CD4-positive, alpha-beta T cell treated with Interferon gamma for 1 hour (primary cell): ENCODE data around the gene AGPAT1.

ENCODE experiments used
- DNase-seq: peaks from one replicate; pipeline ENCODE4 v3.0.0-alpha.2; 2020

The AGPAT1 gene

GRCh38 chr6:32185681-32186131 lies 9.8 kb upstream of the AGPAT1 start:
- DNase-seq: peak; percentile 54

DNA sequence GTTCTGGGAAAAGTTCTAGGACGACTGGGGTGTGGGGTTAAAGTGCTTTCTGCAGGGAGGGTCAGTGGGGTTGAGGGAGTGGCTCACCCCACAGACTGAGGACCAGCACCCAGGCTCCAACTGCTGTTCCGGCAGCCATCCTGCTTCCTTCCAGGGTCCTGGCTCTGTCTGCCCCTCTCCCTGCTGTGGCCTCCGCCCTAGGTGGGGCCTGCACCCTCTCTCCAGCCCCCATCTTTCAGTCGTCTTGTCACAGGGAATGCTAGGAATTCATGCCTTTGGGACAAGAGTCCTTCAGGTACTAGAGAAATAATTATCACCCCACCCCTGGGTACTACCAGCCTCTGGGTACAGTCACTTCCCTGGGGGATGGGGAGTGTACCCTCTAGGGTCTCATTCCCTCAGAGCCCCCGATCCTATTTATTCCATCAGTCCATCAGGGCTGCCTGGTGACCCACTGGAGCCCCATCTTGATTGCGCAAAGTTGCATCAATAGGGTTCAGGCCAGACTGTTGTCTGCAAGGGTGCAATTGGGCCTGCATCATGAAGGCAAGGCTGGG lies 8.3 kb upstream of the AGPAT1 start, which contains the start of gene AGER:
Gene AGER (minus strand): TSS at position 170 of the 557 bp plus-strand sequence. CDS start 31 bp downstream, at position 139.
- DNase-seq: no peak

DNA sequence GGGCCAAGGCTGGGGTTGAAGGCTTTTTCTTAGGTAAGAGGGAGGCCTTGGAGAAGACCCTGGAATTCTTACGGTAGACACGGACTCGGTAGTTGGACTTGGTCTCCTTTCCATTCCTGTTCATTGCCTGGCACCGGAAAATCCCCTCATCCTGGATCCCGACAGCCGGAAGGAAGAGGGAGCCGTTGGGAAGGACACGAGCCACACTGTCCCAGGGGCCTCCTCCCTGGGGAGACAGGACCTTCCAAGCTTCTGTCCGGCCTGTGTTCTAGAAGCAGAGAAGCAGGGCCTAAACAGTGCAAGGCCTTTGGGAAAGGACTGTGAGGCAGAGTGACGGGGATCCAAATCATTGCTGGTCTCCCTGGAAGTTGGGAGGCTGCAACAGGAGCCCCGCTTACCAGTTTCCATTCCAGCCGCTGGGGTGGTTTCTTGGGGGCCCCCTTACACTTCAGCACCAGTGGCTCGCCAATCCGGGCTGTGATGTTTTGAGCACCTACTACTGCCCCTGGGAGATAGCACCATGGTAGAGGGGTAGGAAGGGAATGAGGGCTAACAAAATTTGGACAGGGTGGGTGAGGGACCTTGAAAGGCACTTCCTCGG lies 7.7 kb upstream of the AGPAT1 start:
- DNase-seq: no peak

GRCh38 chr6:32183030-32183429 lies 7.1 kb upstream of the AGPAT1 start:
- no peak for DNase-seq

DNA sequence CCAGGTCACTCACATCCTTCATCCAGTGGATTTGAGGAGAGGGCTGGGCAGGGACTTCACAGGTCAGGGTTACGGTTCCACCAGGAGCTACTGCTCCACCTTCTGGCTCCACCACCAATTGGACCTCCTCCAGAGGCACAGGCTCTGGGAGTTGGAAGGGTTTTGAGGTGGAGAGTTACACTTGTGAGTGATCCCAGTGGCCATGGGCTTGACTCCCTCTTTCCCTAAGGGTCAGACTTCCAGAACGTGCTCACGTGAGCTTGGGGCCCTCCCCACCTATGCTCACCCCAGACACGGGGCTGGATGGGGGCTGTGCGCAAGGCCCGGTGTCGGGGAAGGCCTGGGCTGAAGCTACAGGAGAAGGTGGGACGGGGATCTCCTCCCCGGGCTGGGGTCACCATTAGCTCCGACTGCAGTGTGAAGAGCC lies 6.7 kb upstream of the AGPAT1 start:
- DNase-seq: no peak

GRCh38 chr6:32181915-32182529 lies 6.1 kb upstream of the AGPAT1 start:
- DNase-seq: no peak

- no peak for DNase-seq
Observed at GRCh38 chr6:32181148-32181702, 5.3 kb upstream of the AGPAT1 start.

DNA sequence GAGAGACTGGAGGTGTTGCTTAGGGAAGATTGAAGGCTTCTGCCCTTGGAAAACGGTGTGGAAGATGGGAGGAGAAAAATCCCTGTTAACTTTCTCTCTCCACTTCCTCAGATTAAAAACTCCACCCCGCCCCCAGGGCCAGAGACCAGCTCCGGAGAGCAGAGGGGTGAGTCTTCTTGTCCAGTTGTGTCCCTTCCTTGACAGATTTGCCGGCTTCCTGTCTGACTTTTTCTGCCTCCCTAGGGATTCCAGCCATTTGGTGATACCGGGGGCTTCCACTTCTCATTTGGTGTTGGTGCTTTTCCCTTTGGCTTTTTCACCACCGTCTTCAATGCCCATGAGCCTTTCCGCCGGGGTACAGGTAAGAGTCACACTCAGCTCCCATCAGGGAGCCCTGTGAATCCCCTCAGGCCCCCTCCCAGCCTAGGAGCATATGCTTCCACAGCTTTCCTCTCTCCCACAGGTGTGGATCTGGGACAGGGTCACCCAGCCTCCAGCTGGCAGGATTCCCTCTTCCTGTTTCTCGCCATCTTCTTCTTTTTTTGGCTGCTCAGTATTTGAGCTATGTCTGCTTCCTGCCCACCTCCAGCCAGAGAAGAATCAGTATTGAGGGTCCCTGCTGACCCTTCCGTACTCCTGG lies 4.0 kb upstream of the AGPAT1 start:
- DNase-seq: no peak

DNA sequence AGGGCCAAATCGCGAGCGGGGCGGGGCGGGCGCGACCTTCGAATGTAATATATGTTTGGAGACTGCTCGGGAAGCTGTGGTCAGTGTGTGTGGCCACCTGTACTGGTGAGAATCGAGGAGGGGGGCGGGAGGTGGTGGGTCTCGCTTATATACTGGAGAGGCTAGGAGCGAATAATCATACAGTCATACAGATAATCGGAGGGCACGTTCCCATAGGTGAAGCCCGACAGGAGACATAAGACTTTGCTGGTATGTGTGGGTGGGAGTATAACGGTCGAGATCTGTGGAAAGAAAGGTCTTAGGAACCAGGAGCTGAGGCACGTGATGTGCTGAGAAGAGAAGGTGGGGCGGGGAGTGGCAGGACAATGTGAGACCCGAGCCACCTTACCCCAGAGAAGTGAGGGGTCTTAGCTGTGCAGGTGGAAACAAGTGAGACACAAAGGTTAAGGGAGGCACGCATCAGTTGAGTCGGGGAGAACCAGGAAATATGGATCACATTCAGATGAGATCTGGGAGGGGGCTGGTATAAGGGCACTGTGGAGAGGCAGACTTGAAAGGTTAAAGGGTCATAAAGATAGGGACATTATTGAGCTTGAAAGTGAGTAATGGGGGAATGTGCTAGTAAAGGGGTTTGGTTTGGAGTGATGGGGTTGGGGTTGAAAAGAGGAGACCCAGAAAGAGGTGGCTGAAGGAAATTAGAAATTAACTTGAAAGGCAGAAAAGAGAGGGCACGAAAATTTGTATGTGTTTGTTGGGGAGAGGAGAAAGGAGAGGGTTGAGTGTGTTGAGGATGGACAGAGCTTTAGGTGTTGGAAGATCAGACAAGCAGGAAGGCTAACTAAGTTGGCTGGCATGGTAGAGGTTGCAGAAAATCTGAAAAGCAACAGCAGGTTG lies 2.9 kb upstream of the AGPAT1 start:
- DNase-seq: no peak

- peak; percentile 98 for DNase-seq
Observed at GRCh38 chr6:32177788-32178546, 2.1 kb upstream of the AGPAT1 start, which contains the start of gene RNF5. RNF5 (plus strand) TSS chr6:32178405; CDS start chr6:32178512, 107 bp downstream.

GRCh38 chr6:32177183-32177787 lies 1.4 kb upstream of the AGPAT1 start:
- no peak for DNase-seq

DNA sequence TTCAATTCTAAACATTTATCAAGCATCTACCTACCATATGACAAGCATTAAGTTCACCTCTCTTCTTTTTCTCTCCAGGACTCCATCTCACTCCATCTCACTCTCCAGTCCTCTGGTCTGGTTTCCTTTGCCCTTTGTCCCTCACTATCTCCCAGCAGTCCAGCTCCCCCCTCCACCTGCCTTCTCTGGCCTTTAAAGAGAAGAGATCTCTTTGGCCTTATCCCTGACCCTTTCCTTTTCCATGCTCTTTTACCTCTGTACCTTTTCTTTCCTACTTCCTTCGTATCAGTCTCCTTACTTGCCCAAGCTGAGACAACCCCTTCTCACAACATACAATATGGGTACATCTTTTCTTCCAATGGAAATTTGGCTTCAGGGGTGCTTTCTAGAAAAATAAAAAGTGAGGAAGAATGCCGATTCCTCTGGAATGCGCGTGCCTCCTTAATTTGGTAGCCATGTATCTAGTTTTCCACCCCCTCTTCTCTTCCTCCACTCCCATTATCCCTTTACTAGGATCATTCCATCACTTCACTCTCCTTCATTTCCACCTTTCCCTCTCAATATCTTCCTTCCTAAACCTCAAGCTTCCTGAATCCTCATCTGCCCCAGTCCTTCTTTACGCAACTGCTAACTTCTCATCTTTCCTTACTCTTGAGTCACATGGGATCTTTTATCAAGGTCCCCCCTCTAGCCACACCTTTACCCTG lies 745 bp upstream of the AGPAT1 start:
- no peak for DNase-seq

GRCh38 chr6:32175322-32175710 lies 568 bp downstream of the AGPAT1 start:
- DNase-seq: no peak

- no peak for DNase-seq
Observed at GRCh38 chr6:32174416-32174815, 1.5 kb downstream of the AGPAT1 start.

- DNase-seq: no peak
Observed at GRCh38 chr6:32173051-32173727, 2.7 kb downstream of the AGPAT1 start.

DNA sequence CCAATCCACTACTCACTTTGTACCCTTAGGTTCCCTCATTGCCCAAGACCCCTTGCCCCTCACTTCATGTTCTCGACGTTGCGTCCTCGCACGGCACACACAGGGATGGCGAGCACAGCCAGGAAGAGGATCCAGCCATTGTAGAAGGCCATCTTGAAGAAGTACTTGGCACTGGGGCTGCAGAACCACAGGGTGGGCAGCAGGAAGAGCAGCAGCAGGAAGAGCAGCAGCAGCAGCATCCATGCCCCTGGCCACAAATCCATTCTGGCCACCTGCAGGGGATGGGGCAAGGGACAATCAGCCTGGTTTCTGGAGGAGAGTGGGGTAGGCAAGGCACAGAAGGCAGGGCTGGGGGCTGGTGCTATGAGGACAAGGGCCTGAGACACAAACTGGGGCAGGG lies 4.7 kb downstream of the AGPAT1 start:
- no peak for DNase-seq

GRCh38 chr6:32170294-32170693 lies 5.6 kb downstream of the AGPAT1 start:
- no peak for DNase-seq

- no peak for DNase-seq
Observed at GRCh38 chr6:32168807-32169591, 6.9 kb downstream of the AGPAT1 start.

GRCh38 chr6:32168350-32168749 lies 7.5 kb downstream of the AGPAT1 start:
- DNase-seq: no peak
